NCI-H1092 (cell line): ENCODE results near the gene LRR1.
"Not testable (repeated sequence)": the region's sequence is repeated elsewhere in the genome, so short reads cannot be mapped to it uniquely, and the experiment has no call there.

Experiments used
- DNase-seq: peaks from one replicate; lab custom pipeline; 2025; lab: John Stamatoyannopoulos, UW

LRR1 gene

GRCh38 chr14:49586673-49587460 is 11.9 kb upstream of the LRR1 start:
- DNase-seq: peak; percentile 48

GRCh38 chr14:49589387-49589786 is 9.4 kb upstream of the LRR1 start:
- DNase-seq: no peak

GRCh38 chr14:49593016-49593415 is 5.7 kb upstream of the LRR1 start:
- DNase-seq: no peak

- no peak for DNase-seq
Observed at GRCh38 chr14:49594347-49595091, 4.2 kb upstream of the LRR1 start.

- peak; percentile 57 for DNase-seq
Observed at GRCh38 chr14:49598189-49598484, 603 bp upstream of the LRR1 start.

GRCh38 chr14:49607583-49607982 is 8.8 kb downstream of the LRR1 start:
- no peak for DNase-seq

GRCh38 chr14:49612251-49612650 is 13.5 kb downstream of the LRR1 start:
- DNase-seq: no peak

- DNase-seq: no peak
Observed at GRCh38 chr14:49612671-49613070, 13.9 kb downstream of the LRR1 start.

GRCh38 chr14:49614196-49614595 is 15.5 kb downstream of the LRR1 start:
- no peak for DNase-seq

GRCh38 chr14:49615776-49616175 is 17.0 kb downstream of the LRR1 start:
- no peak for DNase-seq

- no peak for DNase-seq
Observed at GRCh38 chr14:49617852-49618519, 19.2 kb downstream of the LRR1 start.

GRCh38 chr14:49619273-49619672 is 20.5 kb downstream of the LRR1 start:
- not testable (repeated sequence) for DNase-seq

GRCh38 chr14:49619730-49620129 is 21.0 kb downstream of the LRR1 start:
- DNase-seq: no peak

- DNase-seq: peak; percentile 98
Observed at GRCh38 chr14:49620182-49621113, 21.7 kb downstream of the LRR1 start, which contains the start of the genes MGAT2 and RPL36AL. Gene MGAT2 (plus strand): TSS chr14:49620799. CDS start chr14:49621269, 470 bp downstream. Gene RPL36AL (minus strand): TSS chr14:49620626. CDS start chr14:49619104, 1,522 bp downstream.

- DNase-seq: peak; percentile 72
Observed at GRCh38 chr14:49621114-49621881, 22.6 kb downstream of the LRR1 start.

GRCh38 chr14:49622022-49622607 is 23.4 kb downstream of the LRR1 start:
- no peak for DNase-seq

- DNase-seq: no peak
Observed at GRCh38 chr14:49623387-49623786, 24.6 kb downstream of the LRR1 start.

- no peak for DNase-seq
Observed at GRCh38 chr14:49623941-49624839, 25.4 kb downstream of the LRR1 start.
